ENCODE results near the gene NTF4.
"Not testable (repeated sequence)": the region's sequence is repeated elsewhere in the genome, so short reads cannot be mapped to it uniquely, and the experiment has no call there.

NTF4 gene

GRCh38 chr19:49019242-49019932, 45.2 kb downstream of the NTF4 start:
- DNase-seq, result peak; percentile 79

GRCh38 chr19:49018388-49019241, 46.0 kb downstream of the NTF4 start:
- DNase-seq, result not testable (repeated sequence)

- peak; percentile 75 for DNase-seq
These were observed 46.8 kb downstream of the NTF4 start for GRCh38 chr19:49017666-49018351.

GRCh38 chr19:49017041-49017665, 47.5 kb downstream of the NTF4 start, which contains the start of gene LHB:
Gene LHB, minus strand, starts transcription at chr19:49017091. Its CDS starts 10 bp downstream, at chr19:49017081.
- no peak for DNase-seq

- DNase-seq, result no peak
These were observed 48.4 kb downstream of the NTF4 start for GRCh38 chr19:49016067-49016839.

- no peak for DNase-seq
These were observed 49.8 kb downstream of the NTF4 start for GRCh38 chr19:49014870-49015255.

GRCh38 chr19:49014123-49014869, 50.3 kb downstream of the NTF4 start:
- DNase-seq, result no peak

GRCh38 chr19:49011194-49011593, 53.4 kb downstream of the NTF4 start:
- no peak for DNase-seq
